Upper lobe of right lung (tissue), 1 donor: ENCODE results near the gene UXS1. TPM values are rescaled to one million over a fixed set of nuclear protein-coding genes. Genes with fewer than 3 reads are reported as not detected.

ENCODE experiments used
- ATAC-seq: fragments of 200-7000 bp; cut with Tn5 transposase; one replicate; pipeline ENCODE4 v1.9.1; 2020; ENCODE audit warnings: mild to moderate bottlenecking, moderate library complexity
- DNase-seq: peaks from one replicate; pipeline ENCODE4 v3.0.0-alpha.2; 2020
- H3K27ac ChIP-seq: fragments of 200-600 bp; one replicate; pipeline ENCODE4 v1.8.0; 2022
- H3K27me3 ChIP-seq: fragments of 200-600 bp; one replicate; pipeline ENCODE4 v1.8.0; 2022; ENCODE audit warnings: mild to moderate bottlenecking
- H3K36me3 ChIP-seq: fragments of 200-600 bp; one replicate; pipeline ENCODE4 v1.8.0; 2022
- H3K4me1 ChIP-seq: fragments of 200-600 bp; one replicate; pipeline ENCODE4 v1.8.0; 2022
- H3K4me3 ChIP-seq: fragments of 200-600 bp; one replicate; pipeline ENCODE4 v1.8.0; 2022; ENCODE audit warnings: mild to moderate bottlenecking
- H3K9me3 ChIP-seq: fragments of 200-600 bp; one replicate; pipeline ENCODE4 v1.8.0; 2022
- intact Hi-C: fragments of 100-400 bp; cut with DNase I; formaldehyde crosslinking; loops from one replicate; pipeline ENCODE4 v1.11.0; 2022
- total RNA-seq: library from RNA; stranded (reverse); fragmentation: NEBNext Ultra II Directional; extraction: Animal tissue kit (Norgen Biotek cat#: 25700); gene quantifications from one replicate; pipeline ENCODE4 v1.2.1, GENCODE V29; 2021
- TF ChIP-seq, protein P1 (sequence below): fragments of 200-600 bp; IDR thresholded peaks from one replicate; pipeline ENCODE4 v1.8.0; 2022; ENCODE audit warnings: antibody characterized with exemption
- donor health status: DM: no; HTN: yes; CAD: no; lungs with severe emphysema.

UXS1 gene
- total RNA-seq, 1 donor from 2014 or later = 64.8 TPM

DNA sequence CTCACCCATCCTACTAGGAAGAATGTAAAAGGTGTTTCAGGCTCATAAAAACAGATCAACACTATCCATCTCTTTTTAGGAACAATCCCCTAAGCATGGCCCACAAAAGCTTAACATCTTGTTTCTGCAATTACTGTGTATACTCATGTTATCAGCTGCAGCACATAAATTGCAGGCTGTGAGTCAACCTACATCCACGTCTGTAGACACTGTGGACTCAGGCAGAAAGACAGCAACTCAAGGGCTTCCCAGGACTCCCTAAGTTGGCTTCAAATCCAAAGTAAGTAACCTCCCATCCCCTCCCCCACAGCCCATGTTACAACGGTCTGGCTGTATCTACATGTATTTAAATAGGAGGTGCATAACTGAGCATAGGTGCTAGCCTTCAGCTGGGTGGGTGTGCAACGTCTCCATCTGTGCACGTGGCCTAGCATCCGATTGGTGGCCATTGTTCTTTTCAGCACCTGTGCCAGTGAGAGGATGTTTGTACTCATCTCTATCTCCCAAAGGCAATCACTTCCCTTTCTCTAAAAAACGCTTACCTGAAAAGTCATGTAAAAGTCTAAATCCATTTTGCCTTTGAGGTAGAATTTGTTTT, 30.1 kb downstream of the UXS1 start:
- intact Hi-C loops = no loop called here
- H3K4me3 ChIP-seq = no peak overlapping the region
- ATAC-seq (no peak), DNase-seq (no peak)
- no peaks in the 10 kb centered on the region for H3K9me3 ChIP-seq
- H3K36me3 ChIP-seq = no peaks in the 10 kb centered on the region
- TF ChIP-seq, protein P1, sequence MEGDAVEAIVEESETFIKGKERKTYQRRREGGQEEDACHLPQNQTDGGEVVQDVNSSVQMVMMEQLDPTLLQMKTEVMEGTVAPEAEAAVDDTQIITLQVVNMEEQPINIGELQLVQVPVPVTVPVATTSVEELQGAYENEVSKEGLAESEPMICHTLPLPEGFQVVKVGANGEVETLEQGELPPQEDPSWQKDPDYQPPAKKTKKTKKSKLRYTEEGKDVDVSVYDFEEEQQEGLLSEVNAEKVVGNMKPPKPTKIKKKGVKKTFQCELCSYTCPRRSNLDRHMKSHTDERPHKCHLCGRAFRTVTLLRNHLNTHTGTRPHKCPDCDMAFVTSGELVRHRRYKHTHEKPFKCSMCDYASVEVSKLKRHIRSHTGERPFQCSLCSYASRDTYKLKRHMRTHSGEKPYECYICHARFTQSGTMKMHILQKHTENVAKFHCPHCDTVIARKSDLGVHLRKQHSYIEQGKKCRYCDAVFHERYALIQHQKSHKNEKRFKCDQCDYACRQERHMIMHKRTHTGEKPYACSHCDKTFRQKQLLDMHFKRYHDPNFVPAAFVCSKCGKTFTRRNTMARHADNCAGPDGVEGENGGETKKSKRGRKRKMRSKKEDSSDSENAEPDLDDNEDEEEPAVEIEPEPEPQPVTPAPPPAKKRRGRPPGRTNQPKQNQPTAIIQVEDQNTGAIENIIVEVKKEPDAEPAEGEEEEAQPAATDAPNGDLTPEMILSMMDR = no peak
- H3K27me3 ChIP-seq = no peaks in the 10 kb centered on the region
- H3K27ac ChIP-seq = no peak overlapping the region
- peaks cover 25% of the 10 kb centered on the region for H3K4me1 ChIP-seq

- no peaks in the 10 kb centered on the region for H3K36me3 ChIP-seq
- intact Hi-C loops = no loop called here
- TF ChIP-seq, protein P1 = no peak
- peak; percentile 72 for DNase-seq
- peak; percentile 86 for ATAC-seq
- H3K4me3 ChIP-seq = no peak overlapping the region
- no peaks in the 10 kb centered on the region for H3K9me3 ChIP-seq
- peaks cover 18% of the 10 kb centered on the region for H3K4me1 ChIP-seq
- H3K27me3 ChIP-seq = no peaks in the 10 kb centered on the region
- no peak overlapping the region for H3K27ac ChIP-seq
These were observed 31.9 kb downstream of the UXS1 start for GRCh38 chr2:106161938-106162820.

DNA sequence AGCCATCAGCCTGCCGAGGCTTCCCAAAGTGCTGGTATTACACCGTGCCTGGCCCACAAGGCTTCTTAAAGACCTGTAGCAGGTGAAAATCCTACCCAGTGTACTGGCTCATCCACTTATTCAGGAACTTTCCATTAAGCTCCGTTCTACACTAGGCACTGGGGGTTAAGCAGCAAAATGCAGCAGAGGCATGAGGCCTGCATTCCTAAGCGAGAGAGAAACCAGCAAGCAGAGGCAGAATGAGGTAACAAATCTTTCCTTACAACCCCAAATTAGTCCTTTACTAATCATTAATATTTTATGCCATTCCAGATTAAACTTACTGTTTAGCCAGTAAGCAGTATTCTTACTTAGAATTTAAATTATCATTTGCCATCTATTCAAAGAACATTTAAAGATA, 32.8 kb downstream of the UXS1 start:
- TF ChIP-seq, protein P1 = no peak
- H3K4me1 ChIP-seq = peaks cover 18% of the 10 kb centered on the region
- intact Hi-C loops = no loop called here
- H3K27me3 ChIP-seq = no peaks in the 10 kb centered on the region
- no peak overlapping the region for H3K4me3 ChIP-seq
- H3K27ac ChIP-seq = peak overlapping the region; percentile 55
- no peak for ATAC-seq
- no peak for DNase-seq
- H3K9me3 ChIP-seq = no peaks in the 10 kb centered on the region
- H3K36me3 ChIP-seq = no peaks in the 10 kb centered on the region

DNA sequence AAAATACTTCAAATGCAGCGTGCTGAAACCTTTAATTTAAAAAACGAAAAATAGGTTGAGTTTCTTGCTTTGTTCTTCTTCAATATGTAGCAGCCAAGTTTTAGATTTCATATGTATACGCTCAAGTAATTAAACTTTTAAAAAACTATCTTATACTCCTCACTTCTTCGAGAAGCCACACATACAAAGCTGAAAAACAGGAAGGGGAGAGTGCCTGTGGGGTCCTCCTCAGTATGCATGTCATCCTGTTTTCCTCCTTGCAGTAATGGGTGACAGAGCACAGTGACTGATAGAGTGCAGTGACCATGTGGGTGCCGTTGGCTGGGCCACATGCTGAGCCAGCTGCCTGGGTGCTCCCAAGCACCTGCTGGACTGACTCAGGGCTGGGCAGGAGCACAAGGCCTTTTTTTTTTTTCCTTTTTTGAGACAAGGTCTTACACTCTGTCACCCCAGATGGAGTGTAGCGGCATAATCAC, 33.3 kb downstream of the UXS1 start:
- H3K4me1 ChIP-seq = peaks cover 18% of the 10 kb centered on the region
- intact Hi-C loops = no loop called here
- no peaks in the 10 kb centered on the region for H3K9me3 ChIP-seq
- peak overlapping the region; percentile 15 for H3K4me3 ChIP-seq
- ATAC-seq = peak; percentile 44
- peak overlapping the region; percentile 55 for H3K27ac ChIP-seq
- no peaks in the 10 kb centered on the region for H3K36me3 ChIP-seq
- no peaks in the 10 kb centered on the region for H3K27me3 ChIP-seq
- no peak for DNase-seq
- TF ChIP-seq, protein P1 = no peak

GRCh38 chr2:106159866-106160785, 34.0 kb downstream of the UXS1 start:
- H3K27ac ChIP-seq = peak overlapping the region; percentile 4
- no peaks in the 10 kb centered on the region for H3K36me3 ChIP-seq
- TF ChIP-seq, protein P1 = no peak
- ATAC-seq (no peak), DNase-seq (no peak)
- peak overlapping the region; percentile 15 for H3K4me3 ChIP-seq
- H3K4me1 ChIP-seq = peaks cover 18% of the 10 kb centered on the region
- intact Hi-C loops = no loop called here
- H3K27me3 ChIP-seq = no peaks in the 10 kb centered on the region
- no peaks in the 10 kb centered on the region for H3K9me3 ChIP-seq
